Raji (cell line): ENCODE results near the gene CD70.

Experiments
- POLR2A ChIP-seq: IDR thresholded peaks from 2 replicates; pipeline ENCODE4 v1.6.1; 2011; ENCODE audit warnings: low read depth, low read length, control low read depth; ENCODE audit not compliant: insufficient read depth

The CD70 gene

DNA sequence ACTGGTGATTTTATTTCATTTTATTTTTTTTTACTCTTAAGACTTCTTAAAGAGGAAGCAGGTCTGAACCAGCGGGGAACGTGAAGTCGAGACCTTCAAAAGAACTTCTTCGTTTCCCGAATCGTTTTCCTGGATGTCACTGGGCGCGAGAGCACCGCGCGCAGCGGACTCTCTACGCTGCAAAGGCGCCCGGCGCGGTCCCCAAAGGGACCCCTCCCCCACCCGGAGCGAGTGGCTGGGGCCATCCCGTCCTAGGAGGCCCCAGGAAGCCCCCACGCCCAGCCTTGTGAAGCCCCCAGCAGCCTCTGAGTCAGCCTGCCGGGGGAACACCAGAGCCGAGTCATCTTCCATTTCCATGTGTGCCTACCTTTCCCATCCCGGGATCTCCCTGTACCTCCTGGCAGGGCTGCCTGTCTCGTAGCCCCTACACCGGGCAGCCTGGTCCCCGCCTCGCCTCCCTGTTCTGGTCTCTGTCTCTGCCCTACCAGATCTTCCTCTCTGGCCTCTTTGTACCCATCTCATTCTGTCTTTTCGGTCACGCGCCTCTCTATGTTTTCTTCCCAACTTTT lies 608 bp downstream of the CD70 start:
- TF ChIP-seq POLR2A: no peak

DNA sequence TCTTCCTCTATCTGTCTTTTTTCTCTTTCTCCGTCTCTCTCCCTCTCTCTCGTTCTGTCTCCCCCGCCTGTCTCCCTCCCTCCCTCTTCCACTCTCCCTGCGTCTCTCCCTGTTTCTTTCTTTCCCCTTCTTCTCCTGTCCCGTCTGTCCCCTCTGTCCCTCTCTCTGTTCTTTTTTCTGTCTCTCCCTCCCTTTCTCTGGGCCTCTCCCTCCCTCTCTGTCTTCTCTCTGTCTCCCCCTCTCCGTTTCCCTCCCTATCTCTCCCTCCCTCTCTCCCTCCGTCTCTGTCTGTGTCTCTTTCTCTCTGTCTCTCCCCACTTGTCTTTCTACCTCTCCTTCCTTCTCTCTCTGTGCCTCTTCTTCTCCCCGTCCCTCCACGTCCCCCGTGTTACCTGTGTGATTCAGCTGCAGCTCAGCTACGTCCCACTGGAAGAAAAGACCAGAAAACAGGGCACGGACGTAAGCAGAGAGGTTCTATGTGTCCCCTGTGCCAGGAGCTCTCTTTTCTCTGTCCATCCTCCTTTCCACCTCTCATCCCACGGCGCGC lies 1.2 kb downstream of the CD70 start:
- no peak for TF ChIP-seq POLR2A

DNA sequence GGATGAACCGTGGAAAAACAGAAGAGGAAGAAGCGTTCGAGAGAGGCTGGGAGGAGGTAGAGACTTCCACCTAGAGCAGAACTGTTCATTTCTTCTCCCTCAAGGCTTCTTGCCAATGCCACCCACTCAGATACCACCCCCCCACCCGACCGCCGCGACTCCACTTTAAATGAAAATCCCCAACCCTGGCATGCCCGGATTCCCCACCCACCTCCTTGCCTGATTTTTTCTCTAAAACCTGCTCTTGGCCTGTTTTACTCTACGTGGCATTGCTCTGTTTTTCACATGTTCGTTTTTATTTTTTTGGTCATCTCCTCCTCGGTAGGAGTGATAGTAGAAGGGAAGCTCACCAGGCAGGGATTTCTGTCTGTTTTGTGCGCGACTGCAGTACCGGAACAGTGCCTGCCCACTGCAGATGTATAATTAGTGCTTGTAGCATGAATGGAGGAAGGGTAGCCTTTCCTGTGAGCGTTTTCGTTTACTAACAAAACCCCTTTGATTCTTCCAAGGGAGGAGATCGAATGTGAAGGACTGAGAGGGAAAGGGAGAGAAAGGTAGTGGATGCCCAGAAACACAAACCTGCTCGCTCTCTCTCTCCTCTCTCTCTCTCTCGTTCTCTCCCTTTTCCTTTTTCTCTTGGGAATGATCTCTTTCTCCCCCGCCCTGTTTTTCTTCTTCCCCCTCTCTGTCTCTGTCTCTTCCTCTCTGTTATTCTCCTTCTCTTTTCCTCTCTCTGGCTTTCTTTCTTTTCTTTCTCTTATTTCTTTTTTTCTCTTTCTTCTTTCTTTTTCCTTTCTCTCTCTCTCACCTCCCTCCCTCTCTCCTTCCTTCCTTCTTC lies 2.2 kb downstream of the CD70 start:
- no peak; the same call in 1 of the 2 replicates for TF ChIP-seq POLR2A

DNA sequence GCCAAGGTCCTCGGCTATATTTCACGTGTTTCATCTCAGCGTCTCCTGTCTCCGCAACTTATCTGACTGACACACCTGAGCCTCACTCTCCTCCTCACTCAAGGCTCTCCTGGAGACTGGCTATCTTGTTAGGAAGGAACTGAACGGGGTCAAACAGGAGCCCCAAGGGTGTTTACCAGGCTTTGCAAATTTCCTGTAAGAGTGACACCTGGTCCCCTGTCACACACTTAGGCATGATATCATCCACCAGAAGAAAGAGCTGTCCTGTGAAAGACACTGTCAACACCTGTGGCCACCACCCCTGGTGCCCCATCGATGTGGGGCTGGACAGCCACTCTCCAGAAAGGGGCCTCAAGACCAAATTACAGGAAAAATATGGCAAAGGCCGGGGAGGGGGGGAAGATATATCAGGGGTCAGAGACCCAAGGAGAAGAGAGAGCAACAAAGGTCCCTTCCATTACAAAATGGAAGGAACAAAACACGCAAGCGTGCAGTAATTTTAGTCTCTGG lies 2.9 kb downstream of the CD70 start:
- TF ChIP-seq POLR2A: no peak

DNA sequence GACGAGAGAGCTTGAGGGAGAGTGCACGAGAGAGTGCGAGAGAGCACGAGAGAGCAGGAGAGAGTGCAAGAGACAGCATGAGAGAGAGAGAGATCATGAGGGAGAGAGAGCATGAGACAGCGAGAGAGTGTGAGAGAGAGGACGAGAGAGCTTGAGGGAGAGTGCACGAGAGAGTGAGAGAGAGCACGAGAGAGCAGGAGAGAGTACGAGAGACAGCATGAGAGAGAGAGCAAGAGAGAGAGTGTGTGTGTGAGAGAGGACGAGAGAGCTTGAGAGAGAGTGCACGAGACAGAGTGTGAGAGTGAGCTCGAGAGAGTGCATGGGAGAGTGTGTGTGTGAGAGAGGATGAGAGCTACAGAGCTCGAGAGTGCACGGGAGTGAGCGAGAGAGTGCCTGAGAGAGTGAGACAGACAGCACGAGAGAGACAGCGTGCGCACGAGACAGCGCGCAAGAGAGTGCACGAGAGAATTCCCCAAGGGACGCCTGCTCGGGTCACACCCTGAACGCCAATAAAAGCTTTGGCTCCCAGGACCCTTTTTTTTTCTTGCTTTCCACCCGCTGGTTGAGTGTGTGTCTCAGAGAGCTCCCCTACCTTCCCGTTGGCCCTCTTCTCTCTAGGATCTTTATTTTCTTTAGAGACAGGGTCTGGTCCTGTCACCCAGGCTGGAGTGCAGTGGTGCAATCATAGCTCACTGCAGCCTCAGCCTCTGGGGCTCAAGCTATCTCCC lies 3.7 kb downstream of the CD70 start:
- peak; percentile 54 for TF ChIP-seq POLR2A

DNA sequence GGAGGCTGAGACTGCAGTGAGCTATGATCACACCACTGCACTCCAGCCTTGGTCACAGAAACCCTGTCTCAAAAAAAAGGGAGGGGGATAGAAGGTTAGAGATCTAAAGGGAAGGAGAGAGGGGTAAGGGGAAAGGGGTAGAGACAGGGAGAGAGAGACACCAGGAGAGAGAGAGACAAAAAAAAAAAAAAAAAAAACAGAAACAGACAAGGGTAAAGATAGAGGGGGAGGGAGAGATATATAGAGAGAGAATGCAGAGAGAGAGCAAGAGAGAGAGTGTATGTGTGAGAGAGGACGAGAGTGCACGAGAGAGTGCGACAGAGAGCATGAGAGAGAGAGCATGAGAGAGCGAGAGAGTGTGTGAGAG lies 4.2 kb downstream of the CD70 start:
- no peak for TF ChIP-seq POLR2A

- TF ChIP-seq POLR2A: no peak
These were observed 4.9 kb downstream of the CD70 start for GRCh38 chr19:6586056-6586455.

- 0 out of 2 replicates have a peak, but pooled peaks have one; percentile 13 for TF ChIP-seq POLR2A
These were observed 10.6 kb downstream of the CD70 start for GRCh38 chr19:6580313-6580712.

DNA sequence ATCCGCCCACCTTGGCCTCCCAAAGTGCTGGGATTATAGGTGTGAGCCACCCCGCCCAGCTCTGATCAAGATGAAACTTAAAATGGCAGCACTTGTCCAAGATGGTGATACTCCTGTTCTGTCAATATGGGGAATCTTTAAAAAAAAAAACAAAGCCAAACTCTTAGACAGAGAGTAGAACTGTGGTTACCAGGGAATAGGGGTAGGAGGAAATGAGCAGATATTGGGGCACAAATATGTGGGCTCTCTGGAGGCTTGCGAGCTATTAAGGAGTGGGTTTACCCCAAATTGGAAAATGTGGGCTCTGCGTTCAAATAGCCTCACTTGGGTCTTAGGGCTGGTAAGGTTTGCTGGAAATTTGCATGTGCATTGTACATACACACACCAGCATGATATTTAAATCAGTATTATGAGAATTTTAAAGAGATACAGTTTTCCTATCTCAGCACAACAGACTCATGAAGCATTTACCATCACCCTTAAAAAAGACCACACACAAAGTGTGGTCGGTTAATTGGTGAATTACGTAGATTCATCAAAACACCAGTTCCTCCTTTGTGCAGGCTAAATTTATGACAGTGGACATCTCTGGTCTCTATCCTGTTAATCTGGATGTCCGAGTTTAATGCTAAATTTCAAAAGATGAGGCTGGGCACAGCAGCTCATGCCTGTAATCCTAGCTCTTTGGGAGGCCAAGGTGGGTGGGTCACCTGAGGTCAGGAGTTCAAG lies 11.3 kb downstream of the CD70 start:
- peak; percentile 34; the same call in 1 of the 2 replicates for TF ChIP-seq POLR2A

DNA sequence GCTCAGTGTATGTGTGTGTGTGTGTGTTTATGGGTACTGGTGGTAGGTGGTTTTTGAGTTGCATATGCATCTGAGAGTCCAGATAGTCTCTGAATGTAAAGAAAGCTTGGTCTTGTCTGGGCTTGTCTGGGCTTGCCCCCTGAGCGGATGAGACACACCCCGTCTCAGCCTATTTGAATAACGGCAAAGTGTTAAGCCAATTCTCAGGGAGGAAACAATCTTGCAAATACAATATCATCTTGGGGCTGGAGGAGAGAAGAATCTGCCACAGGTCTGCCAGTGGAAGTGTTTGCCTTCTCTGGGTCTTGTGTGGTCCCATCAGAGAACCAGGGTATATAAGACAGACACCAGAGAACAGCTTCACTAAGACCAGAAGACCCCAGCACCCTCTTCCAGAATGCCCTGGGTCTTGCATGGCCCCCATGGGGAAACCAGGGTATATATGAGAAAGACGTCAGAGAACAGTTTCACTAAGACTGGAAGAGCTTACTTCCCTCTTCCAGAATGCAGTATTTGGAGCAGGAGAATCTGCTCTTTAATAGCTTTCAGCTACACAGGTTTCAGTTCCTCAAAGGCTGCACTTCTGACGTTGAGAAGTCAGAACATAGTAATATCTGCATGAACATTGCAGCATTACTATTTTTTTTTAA lies 13.3 kb downstream of the CD70 start:
- peak; percentile 63 for TF ChIP-seq POLR2A

DNA sequence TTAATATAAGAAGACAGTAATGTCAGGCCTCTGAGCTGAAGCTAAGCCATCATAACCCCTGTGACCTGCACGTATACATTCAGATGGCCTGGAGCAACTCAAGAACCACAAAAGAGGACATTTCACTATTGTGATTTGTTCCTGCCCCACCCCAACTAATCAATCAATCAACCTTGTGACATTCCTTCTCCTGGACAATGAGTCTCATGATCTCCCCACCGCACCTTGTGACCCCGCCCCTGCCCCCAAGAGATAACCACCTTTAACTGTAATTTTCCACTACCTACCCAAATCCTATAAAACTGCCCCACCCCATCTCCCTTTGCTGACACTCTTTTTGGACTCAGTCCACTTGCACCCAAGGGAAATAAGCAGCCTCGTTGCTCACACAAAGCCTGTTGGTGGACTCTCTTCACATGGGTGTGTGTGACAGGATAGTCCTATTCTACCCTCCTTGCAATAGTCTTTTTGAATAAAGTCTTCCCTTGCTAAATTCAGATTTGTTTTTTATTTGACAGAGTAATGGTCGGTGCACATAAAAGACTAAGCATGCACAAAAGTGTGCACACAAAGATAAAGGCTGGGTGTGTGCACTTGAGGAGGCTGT lies 14.0 kb downstream of the CD70 start:
- TF ChIP-seq POLR2A: no peak

- no peak for TF ChIP-seq POLR2A
These were observed 17.6 kb downstream of the CD70 start for GRCh38 chr19:6573350-6573749.

- TF ChIP-seq POLR2A: no peak
These were observed 18.7 kb downstream of the CD70 start for GRCh38 chr19:6572217-6572616.

GRCh38 chr19:6571167-6571566 lies 19.8 kb downstream of the CD70 start:
- no peak for TF ChIP-seq POLR2A

- no peak for TF ChIP-seq POLR2A
These were observed 20.2 kb downstream of the CD70 start for GRCh38 chr19:6570764-6571163.

DNA sequence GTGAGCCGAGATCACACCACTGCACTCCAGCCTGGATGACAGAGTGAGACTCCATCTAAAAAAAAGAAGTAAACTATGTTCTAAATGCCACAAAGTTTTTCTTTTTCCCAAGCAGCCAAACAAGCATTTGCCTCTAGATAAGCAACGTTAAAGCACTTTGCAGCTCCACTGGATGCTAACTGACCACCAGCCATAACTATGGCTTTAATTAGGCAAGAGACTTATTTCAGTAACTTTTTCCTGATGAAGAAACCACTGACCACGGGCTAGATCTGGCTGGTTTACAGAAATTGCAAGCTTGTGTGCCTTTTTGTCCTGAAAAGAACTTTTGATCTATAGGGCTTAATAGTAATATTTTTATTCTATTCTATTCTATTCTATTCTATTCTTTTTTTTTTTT lies 22.1 kb downstream of the CD70 start:
- no peak for TF ChIP-seq POLR2A
